Panc1 (cell line): ENCODE measurements around the gene STARD10.

Experiments used
- CTCF ChIP-seq: fragments of 450-650 bp; IDR thresholded peaks from 2 replicates; pipeline ENCODE4 v1.5.1; 2017; ENCODE audit warnings: mild to moderate bottlenecking
- POLR2AphosphoS5 ChIP-seq: IDR thresholded peaks from 2 replicates; pipeline ENCODE4 v1.6.1; 2012; ENCODE audit warnings: mild to moderate bottlenecking, low read depth, low read length, moderate library complexity
- REST ChIP-seq, 2 experiments: IDR thresholded peaks; 2 replicates each; pipeline ENCODE4 v1.6.1; 2011 to 2012; ENCODE audit warnings: low read depth in 2 of 2, control low read depth in 1 of 2, low read length in 1 of 2, mild to moderate bottlenecking in 1 of 2, moderate library complexity in 1 of 2; ENCODE audit not compliant: insufficient read depth in 1 of 2
- SIN3A ChIP-seq: IDR thresholded peaks from 2 replicates; pipeline ENCODE4 v1.6.1; 2012; ENCODE audit warnings: low read depth, mild to moderate bottlenecking, low read length, moderate library complexity, borderline replicate concordance; ENCODE audit not compliant: insufficient read depth
- TCF7L2 ChIP-seq: IDR thresholded peaks from 2 replicates; pipeline ENCODE4 v1.6.1; 2011; ENCODE audit warnings: mild to moderate bottlenecking, low read depth, low read length, inconsistent platforms

- TF ChIP-seq CTCF (no peak), SIN3A (no peak), POLR2AphosphoS5 (no peak), TCF7L2 (no peak), REST (IDR thresholded peaks at IDR 0.05; ENCODE audit: insufficient read depth in 1 of 2, low read depth in 2 of 2, low read length in 1 of 2) (no peak)
Observed at GRCh38 chr11:72784662-72785061, 9.2 kb downstream of the STARD10 start.
